BLaER1 treated with 17β-estradiol and CSF1 and Interleukin-3, amounts not matched to agents 10 nM and 100 nM (cell line): ENCODE results near the gene CAPNS2.
A peak's percentile ranks its signal among the peaks of the same experiment; 100 is the strongest.

Experiments
- H3K27ac ChIP-seq, 11 experiments: shearing (Covaris generic); formaldehyde crosslinking; 2 replicates each; pipeline ENCODE4 v1.8.1; 2022
- H3K27me3 ChIP-seq, 11 experiments: shearing (Covaris generic); formaldehyde crosslinking; 2 replicates each; pipeline ENCODE4 v1.8.1; 2022
- H3K36me3 ChIP-seq, 11 experiments: shearing (Covaris generic); formaldehyde crosslinking; 2 replicates each; pipeline ENCODE4 v1.8.1; 2022
- H3K4me1 ChIP-seq, 10 experiments: shearing (Covaris generic); formaldehyde crosslinking; 2 replicates each; pipeline ENCODE4 v1.8.1; 2022
- H3K4me2 ChIP-seq, 11 experiments: shearing (Covaris generic); formaldehyde crosslinking; 2 replicates each; pipeline ENCODE4 v1.8.1; 2022
- H3K4me3 ChIP-seq, 10 experiments: shearing (Covaris generic); formaldehyde crosslinking; 2 replicates each; pipeline ENCODE4 v1.8.1; 2022
- H3K9ac ChIP-seq, 11 experiments: shearing (Covaris generic); formaldehyde crosslinking; 2 replicates each; pipeline ENCODE4 v1.8.1; 2022
- H3K9me3 ChIP-seq, 11 experiments: shearing (Covaris generic); formaldehyde crosslinking; replicated peaks in 1 of 11; 2 replicates each; pipeline ENCODE4 v1.8.1; 2022
- H4K20me1 ChIP-seq, 11 experiments: shearing (Covaris generic); formaldehyde crosslinking; 2 replicates each; pipeline ENCODE4 v1.8.1; 2022
- Cebpa-rat ChIP-seq, 11 experiments: shearing (Covaris generic); IDR thresholded peaks; 2 replicates each; pipeline ENCODE4 v1.8.1; 2022

CAPNS2 gene

DNA sequence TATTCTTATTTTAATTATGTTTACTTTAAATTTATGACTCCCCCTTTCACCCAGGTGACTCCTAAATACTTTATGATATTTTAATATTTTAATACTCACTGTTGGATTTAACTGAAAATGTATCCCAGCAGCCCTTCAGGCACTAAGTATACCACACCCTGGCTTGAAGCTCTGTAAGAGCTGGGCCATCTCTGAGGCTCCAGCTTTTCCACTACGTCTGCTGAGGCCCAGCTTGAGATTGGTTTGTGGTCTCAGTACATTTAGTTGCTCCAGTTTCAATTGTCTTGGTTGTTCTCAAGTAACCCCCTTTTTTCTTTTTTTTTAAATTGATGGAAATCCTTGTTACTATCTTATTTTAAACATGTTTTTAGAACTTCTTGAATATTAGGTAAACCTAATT, 27.0 kb upstream of the CAPNS2 start:
- H3K27ac ChIP-seq = peak overlapping the region in 6 of 11 experiments; percentile 13 to 89 (median 69); a peak in 11 of 22 replicates
- peak overlapping the region in 6 of 11 experiments; percentile 49 to 64 (median 60); a peak in 12 of 22 replicates for H3K4me2 ChIP-seq
- no peaks in the 10 kb centered on the region for H4K20me1 ChIP-seq
- no peaks in the 10 kb centered on the region for H3K9me3 ChIP-seq
- no peaks in the 10 kb centered on the region for H3K27me3 ChIP-seq
- peak overlapping the region in 4 of 11 experiments; percentile 35 to 54 (median 50); a peak in 5 of 22 replicates for H3K9ac ChIP-seq
- no peak for TF ChIP-seq Cebpa-rat (IDR thresholded peaks at IDR 0.05)
- no peaks in the 10 kb centered on the region for H3K36me3 ChIP-seq
- H3K4me3 ChIP-seq = no peak overlapping the region
- peaks cover 9 to 85% (median 25%) of the 10 kb centered on the region in 10 experiments; a peak in 19 of 20 replicates for H3K4me1 ChIP-seq

DNA sequence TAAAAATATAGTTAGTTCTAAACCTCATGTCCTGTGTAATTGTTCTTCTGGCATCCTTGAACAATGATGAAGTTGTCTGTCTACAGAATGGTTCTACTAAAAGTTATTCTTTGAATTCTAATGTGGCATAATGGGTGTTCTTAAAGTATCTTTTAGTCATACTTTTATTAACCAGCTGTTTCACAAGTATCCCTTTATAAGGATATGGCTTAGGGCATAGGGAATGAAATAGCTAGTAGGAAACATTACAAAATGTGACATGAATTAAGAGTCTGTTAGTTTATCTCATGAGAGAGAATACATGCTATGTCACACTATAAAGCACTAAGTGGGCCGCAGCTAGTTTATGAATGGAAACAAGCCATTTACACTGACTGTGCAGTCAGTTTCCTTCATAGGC, 26.3 kb upstream of the CAPNS2 start:
- Histone ChIP-seq H3K4me1 (peaks cover 9 to 80% (median 25%) of the 10 kb centered on the region in 10 experiments; a peak in 19 of 20 replicates), H3K4me3 (no peak overlapping the region), H3K4me2 (peak overlapping the region in 4 of 11 experiments; percentile 60 to 64 (median 62); a peak in 4 of 22 replicates), H3K36me3 (no peaks in the 10 kb centered on the region), H3K9ac (no peak overlapping the region), H3K9me3 (no peaks in the 10 kb centered on the region), H3K27ac (peak overlapping the region in 3 of 11 experiments; percentile 76 to 89 (median 85); a peak in 7 of 22 replicates), H4K20me1 (no peaks in the 10 kb centered on the region), H3K27me3 (no peaks in the 10 kb centered on the region)
- no peak for TF ChIP-seq Cebpa-rat (IDR thresholded peaks at IDR 0.05)

- Histone ChIP-seq H3K9me3 (no peaks in the 10 kb centered on the region), H4K20me1 (no peaks in the 10 kb centered on the region), H3K4me3 (no peak overlapping the region), H3K36me3 (peaks cover 0 to 8% (median 0%) of the 10 kb centered on the region in 11 experiments; a peak in 1 of 22 replicates), H3K27me3 (no peaks in the 10 kb centered on the region), H3K27ac (peak overlapping the region in 3 of 11 experiments; percentile 7 to 36 (median 21); a peak in 4 of 22 replicates), H3K4me1 (peaks cover 0 to 56% (median 16%) of the 10 kb centered on the region in 10 experiments; a peak in 12 of 20 replicates), H3K9ac (no peak overlapping the region), H3K4me2 (peak overlapping the region in 4 of 11 experiments; percentile 1 to 61 (median 44); a peak in 6 of 22 replicates)
- TF ChIP-seq Cebpa-rat (IDR thresholded peaks at IDR 0.05) = no peak
These were observed 23.9 kb upstream of the CAPNS2 start for GRCh38 chr16:55542459-55543082.

GRCh38 chr16:55543472-55543871, 23.0 kb upstream of the CAPNS2 start:
- H4K20me1 ChIP-seq = no peaks in the 10 kb centered on the region
- peaks cover 0 to 47% (median 12%) of the 10 kb centered on the region in 10 experiments; a peak in 11 of 20 replicates for H3K4me1 ChIP-seq
- no peak overlapping the region for H3K4me2 ChIP-seq
- no peak overlapping the region for H3K4me3 ChIP-seq
- no peak overlapping the region for H3K9ac ChIP-seq
- TF ChIP-seq Cebpa-rat (IDR thresholded peaks at IDR 0.05) = no peak
- H3K9me3 ChIP-seq = no peaks in the 10 kb centered on the region
- peaks cover 0 to 2% (median 0%) of the 10 kb centered on the region in 11 experiments; a peak in 2 of 22 replicates for H3K27me3 ChIP-seq
- peaks cover 0 to 8% (median 0%) of the 10 kb centered on the region in 11 experiments; a peak in 1 of 22 replicates for H3K36me3 ChIP-seq
- H3K27ac ChIP-seq = no peak overlapping the region

DNA sequence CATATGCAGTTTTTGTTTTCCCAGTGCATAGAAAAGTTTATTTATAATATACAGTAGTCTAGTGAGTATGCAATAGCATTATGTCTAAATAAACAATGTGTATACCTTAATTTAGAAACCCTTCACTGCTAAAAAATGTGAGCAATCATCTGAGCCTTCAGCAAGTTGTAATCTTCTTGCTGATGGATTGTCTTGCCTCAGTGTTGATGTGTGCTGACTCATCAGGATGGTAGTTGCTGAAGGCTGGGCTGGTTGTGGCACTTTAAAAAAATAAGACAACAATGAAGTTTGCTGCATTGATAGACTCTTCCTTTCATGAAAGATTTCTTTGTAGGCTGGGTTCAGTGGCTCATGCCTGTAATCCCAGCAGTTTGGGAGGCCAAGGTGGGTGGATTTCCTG, 13.9 kb upstream of the CAPNS2 start:
- no peak overlapping the region for H3K27ac ChIP-seq

DNA sequence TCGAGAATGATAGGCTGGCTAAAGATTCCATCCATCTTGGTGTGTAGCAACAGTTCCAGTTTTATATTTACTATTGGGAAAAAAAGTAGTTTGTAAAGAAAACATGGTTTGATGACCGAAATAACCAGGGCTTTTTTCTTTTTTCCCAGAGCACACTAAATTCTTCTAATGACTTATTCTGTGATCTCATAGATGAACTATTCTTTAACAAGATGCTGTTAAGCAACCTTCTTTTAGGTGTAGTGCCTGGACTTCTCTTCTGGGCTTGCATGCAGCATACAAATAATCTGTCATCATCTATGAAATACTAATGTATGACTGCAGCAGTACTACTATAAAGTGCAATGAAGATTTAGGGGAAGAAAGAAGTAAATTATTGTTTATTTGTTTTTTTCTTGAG, 11.0 kb upstream of the CAPNS2 start:
- Histone ChIP-seq H3K36me3 (peaks cover 0 to 43% (median 0%) of the 10 kb centered on the region in 11 experiments; a peak in 3 of 22 replicates), H3K27ac (no peak overlapping the region), H3K4me2 (no peak overlapping the region), H3K9me3 (peaks cover 0 to 14% (median 10%) of the 10 kb centered on the region in 11 experiments; a peak in 15 of 22 replicates), H3K27me3 (no peaks in the 10 kb centered on the region), H4K20me1 (no peaks in the 10 kb centered on the region), H3K9ac (no peak overlapping the region), H3K4me1 (no peaks in the 10 kb centered on the region), H3K4me3 (no peak overlapping the region)
- TF ChIP-seq Cebpa-rat (IDR thresholded peaks at IDR 0.05) = no peak

More for the DNA sequence above, 13.9 kb upstream of the CAPNS2 start:
- Histone ChIP-seq H3K9me3 (peaks cover 0 to 14% (median 10%) of the 10 kb centered on the region in 11 experiments; a peak in 15 of 22 replicates), H3K27me3 (peaks cover 0 to 15% (median 0%) of the 10 kb centered on the region in 11 experiments; a peak in 5 of 22 replicates), H3K9ac (no peak overlapping the region), H3K4me2 (no peak overlapping the region), H3K4me1 (no peaks in the 10 kb centered on the region), H3K36me3 (peaks cover 0 to 43% (median 0%) of the 10 kb centered on the region in 11 experiments; a peak in 3 of 22 replicates), H4K20me1 (no peaks in the 10 kb centered on the region), H3K4me3 (no peak overlapping the region)
- TF ChIP-seq Cebpa-rat (IDR thresholded peaks at IDR 0.05) = no peak

GRCh38 chr16:55557186-55557585, 9.3 kb upstream of the CAPNS2 start:
- H3K36me3 ChIP-seq = peaks cover 0 to 35% (median 0%) of the 10 kb centered on the region in 11 experiments; a peak in 3 of 22 replicates
- H3K27me3 ChIP-seq = no peaks in the 10 kb centered on the region
- H3K27ac ChIP-seq = no peak overlapping the region
- no peaks in the 10 kb centered on the region for H4K20me1 ChIP-seq
- TF ChIP-seq Cebpa-rat (IDR thresholded peaks at IDR 0.05) = no peak
- H3K4me1 ChIP-seq = no peaks in the 10 kb centered on the region
- H3K9ac ChIP-seq = no peak overlapping the region
- no peak overlapping the region for H3K4me2 ChIP-seq
- no peak overlapping the region for H3K4me3 ChIP-seq
- H3K9me3 ChIP-seq = peaks cover 0 to 14% (median 10%) of the 10 kb centered on the region in 11 experiments; a peak in 15 of 22 replicates

DNA sequence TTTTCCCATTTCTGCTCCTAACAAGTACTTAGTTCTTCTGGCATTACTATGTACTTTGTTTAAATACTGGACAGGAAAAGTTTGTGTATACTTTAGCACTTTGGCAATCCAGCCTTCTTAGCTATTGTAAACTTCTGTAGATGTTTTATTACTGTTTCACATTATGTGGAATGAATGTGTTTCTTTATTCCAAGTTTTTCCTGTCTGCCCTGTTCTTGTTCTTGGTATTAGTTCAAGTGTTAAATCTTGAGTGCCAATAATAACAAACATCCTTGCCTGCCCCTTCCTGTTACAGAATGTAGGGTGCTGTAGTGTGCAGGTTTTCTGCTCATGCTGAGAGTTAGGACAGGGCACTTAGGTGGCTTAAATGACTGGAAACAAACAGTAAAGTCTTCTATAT, 7.3 kb upstream of the CAPNS2 start:
- H3K4me1 ChIP-seq = peaks cover 0 to 4% (median 0%) of the 10 kb centered on the region in 10 experiments; a peak in 3 of 20 replicates
- H3K27me3 ChIP-seq = no peaks in the 10 kb centered on the region
- no peak overlapping the region for H3K4me2 ChIP-seq
- H3K9me3 ChIP-seq = peaks cover 0 to 5% (median 1%) of the 10 kb centered on the region in 11 experiments; a peak in 9 of 22 replicates
- H3K4me3 ChIP-seq = no peak overlapping the region
- H3K36me3 ChIP-seq = peaks cover 0 to 19% (median 0%) of the 10 kb centered on the region in 11 experiments; a peak in 3 of 22 replicates
- H3K27ac ChIP-seq = no peak overlapping the region
- H3K9ac ChIP-seq = no peak overlapping the region
- H4K20me1 ChIP-seq = no peaks in the 10 kb centered on the region
- no peak for TF ChIP-seq Cebpa-rat (IDR thresholded peaks at IDR 0.05)

DNA sequence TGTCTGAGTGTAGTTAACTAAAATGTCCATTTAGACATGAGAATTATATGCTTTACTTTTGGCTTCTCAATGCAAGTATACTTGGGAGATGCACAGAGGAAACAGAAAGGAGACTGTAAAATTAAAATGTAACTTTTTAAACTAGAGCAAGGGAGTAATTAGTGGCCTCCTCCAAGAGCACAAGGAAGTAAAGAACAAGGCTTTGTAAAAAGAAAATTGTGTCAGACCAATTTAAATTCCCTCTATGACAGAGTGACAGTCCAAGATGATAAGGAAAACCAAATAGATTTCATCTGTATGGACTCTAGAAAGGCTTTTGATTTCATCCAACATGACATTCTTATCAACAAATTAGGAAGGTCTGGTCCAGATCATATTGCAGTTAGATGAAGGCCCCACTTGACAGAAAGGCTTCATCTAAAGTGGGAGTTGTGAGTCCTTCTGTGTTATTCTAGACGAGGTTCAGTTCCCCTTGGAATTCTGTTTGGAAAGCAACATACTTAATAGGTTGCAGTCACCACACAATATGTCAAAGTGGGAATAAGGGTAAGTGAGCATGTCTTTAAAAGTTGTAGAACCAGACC, 6.5 kb upstream of the CAPNS2 start:
- Histone ChIP-seq H4K20me1 (no peaks in the 10 kb centered on the region), H3K9me3 (no peaks in the 10 kb centered on the region), H3K27ac (no peak overlapping the region), H3K27me3 (no peaks in the 10 kb centered on the region), H3K36me3 (peaks cover 0 to 11% (median 0%) of the 10 kb centered on the region in 11 experiments; a peak in 1 of 22 replicates), H3K9ac (no peak overlapping the region), H3K4me3 (no peak overlapping the region), H3K4me1 (peaks cover 0 to 12% (median 0%) of the 10 kb centered on the region in 10 experiments; a peak in 6 of 20 replicates), H3K4me2 (no peak overlapping the region)
- TF ChIP-seq Cebpa-rat (IDR thresholded peaks at IDR 0.05) = no peak
